ENCODE results near the gene FAM171A2. TPM values are rescaled to one million over a fixed set of nuclear protein-coding genes. Genes with fewer than 3 reads are reported as not detected.
A peak's percentile ranks its signal among the peaks of the same experiment; 100 is the strongest.

FAM171A2 gene
- total RNA-seq, 1 experiment from 2014 or later, result 27.5 TPM

DNA sequence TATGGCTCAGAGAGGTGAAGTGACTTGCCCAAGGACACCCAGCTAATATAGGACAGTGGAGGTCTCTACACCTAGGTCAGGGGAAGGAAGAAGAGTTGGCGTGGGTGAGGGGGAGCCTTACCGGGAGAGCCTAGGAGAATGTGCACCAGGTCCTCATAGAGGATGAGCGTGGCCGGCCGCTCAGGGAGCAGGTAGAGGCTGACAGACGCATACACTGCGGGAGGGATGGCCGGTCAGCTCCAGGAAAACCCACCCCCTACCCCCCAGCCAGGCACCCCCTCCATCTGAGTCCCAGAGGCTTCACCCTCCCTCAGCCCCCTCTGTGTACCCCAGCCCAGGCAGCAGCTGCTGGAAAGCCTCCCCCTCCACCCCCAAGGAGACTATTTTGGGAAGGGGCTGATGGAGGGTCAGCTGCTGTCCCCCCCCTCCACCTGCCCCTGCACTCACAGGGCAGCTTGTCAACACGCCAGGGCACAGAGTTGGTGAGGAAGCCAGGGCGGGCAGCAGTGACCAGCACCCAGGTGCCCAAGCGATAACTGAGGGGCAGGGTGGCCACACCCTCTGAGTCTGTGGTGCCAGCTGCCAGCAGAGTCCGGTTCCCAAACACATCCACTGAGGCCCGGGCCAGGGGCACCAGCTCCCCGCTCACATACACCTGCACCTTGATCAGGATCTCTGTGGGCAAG is 4.1 kb downstream of the FAM171A2 start:
- Histone ChIP-seq H3K14ac (ENCODE audit: insufficient read depth, low read length) (no peak overlapping the region), H3K18ac (ENCODE audit: insufficient read length, low read depth, low read length) (no peak overlapping the region), H2BK12ac (ENCODE audit: insufficient read length, low read depth, low read length) (no peak overlapping the region), H2BK5ac (ENCODE audit: insufficient read length, low read length) (no peak overlapping the region), H3K4me1 (ENCODE audit: insufficient read depth, low read length) (peaks cover 12% of the 10 kb centered on the region), H3K27ac (ENCODE audit: insufficient read length, low read depth, low read length) (no peak overlapping the region), H3K4me2 (ENCODE audit: insufficient read depth, insufficient read length, low read length) (no peak overlapping the region), H2AK5ac (ENCODE audit: insufficient read length, low read length) (no peak overlapping the region), H4K20me1 (ENCODE audit: control insufficient read depth, insufficient read depth, insufficient read length) (no peaks in the 10 kb centered on the region), H3K4ac (ENCODE audit: low read depth, low read length) (no peak overlapping the region), H3K79me1 (ENCODE audit: insufficient read depth, low read depth, low read length, poor library complexity, severe bottlenecking) (no peaks in the 10 kb centered on the region), H2AFZ (ENCODE audit: low read length) (no peak overlapping the region), H3K23me2 (ENCODE audit: insufficient read length, low read depth, low read length, poor library complexity, severe bottlenecking) (peaks cover 13% of the 10 kb centered on the region), H3T11ph (ENCODE audit: low read length) (no peak overlapping the region), H2BK15ac (ENCODE audit: low read depth, low read length) (no peak overlapping the region), H2BK20ac (ENCODE audit: low read depth, low read length, poor library complexity, severe bottlenecking) (no peak overlapping the region), H3K23ac (ENCODE audit: insufficient read length, low read depth, low read length) (no peak overlapping the region), H4K5ac (ENCODE audit: insufficient read length, low read depth, low read length) (no peak overlapping the region), H3K56ac (ENCODE audit: insufficient read length, low read depth, low read length) (no peak overlapping the region), H2BK120ac (ENCODE audit: low read depth, low read length, poor library complexity, severe bottlenecking) (no peak overlapping the region), H3K27me3 (ENCODE audit: insufficient read depth, low read length) (no peaks in the 10 kb centered on the region), H3K9ac (ENCODE audit: extremely low read depth, insufficient read length, low read length) (no peak overlapping the region), H4K8ac (replicated peaks; ENCODE audit: insufficient read length, low read depth, low read length) (no peak overlapping the region), H3K9me3 (ENCODE audit: control insufficient read depth, low read depth, low read length) (no peaks in the 10 kb centered on the region), H3K79me2 (ENCODE audit: insufficient read depth, low read length) (no peaks in the 10 kb centered on the region), H4K91ac (ENCODE audit: insufficient read length, low read depth, low read length) (no peak overlapping the region)
- TF ChIP-seq, protein P1, sequence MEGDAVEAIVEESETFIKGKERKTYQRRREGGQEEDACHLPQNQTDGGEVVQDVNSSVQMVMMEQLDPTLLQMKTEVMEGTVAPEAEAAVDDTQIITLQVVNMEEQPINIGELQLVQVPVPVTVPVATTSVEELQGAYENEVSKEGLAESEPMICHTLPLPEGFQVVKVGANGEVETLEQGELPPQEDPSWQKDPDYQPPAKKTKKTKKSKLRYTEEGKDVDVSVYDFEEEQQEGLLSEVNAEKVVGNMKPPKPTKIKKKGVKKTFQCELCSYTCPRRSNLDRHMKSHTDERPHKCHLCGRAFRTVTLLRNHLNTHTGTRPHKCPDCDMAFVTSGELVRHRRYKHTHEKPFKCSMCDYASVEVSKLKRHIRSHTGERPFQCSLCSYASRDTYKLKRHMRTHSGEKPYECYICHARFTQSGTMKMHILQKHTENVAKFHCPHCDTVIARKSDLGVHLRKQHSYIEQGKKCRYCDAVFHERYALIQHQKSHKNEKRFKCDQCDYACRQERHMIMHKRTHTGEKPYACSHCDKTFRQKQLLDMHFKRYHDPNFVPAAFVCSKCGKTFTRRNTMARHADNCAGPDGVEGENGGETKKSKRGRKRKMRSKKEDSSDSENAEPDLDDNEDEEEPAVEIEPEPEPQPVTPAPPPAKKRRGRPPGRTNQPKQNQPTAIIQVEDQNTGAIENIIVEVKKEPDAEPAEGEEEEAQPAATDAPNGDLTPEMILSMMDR (conservative IDR thresholded peaks at IDR 0.05), result no peak
- H3K27ac Mint-ChIP-seq, result peak overlapping the region in 1 of 3 experiments; percentile 49; a peak in 1 of 7 replicates
- H3K4me3 Mint-ChIP-seq, result no peak overlapping the region
- H3K36me3 Mint-ChIP-seq (ENCODE audit: insufficient read depth in 1 of 3, low read depth in 3 of 3), result peaks cover 0 to 15% (median 9%) of the 10 kb centered on the region in 3 experiments; a peak in 5 of 7 replicates
- peaks cover 22 to 36% of the 10 kb centered on the region in 2 experiments for H3K4me1 Mint-ChIP-seq
- WGBS (ENCODE audit: extremely low coverage, insufficient read length, low lambda C conversion rate), result no CpG with 5 or more reads among the region's 14 CpGs
- no peaks in the 10 kb centered on the region for H3K9me3 Mint-ChIP-seq
- H3K27me3 Mint-ChIP-seq (ENCODE audit: low read depth), result peaks cover 8% of the 10 kb centered on the region
- DNase-seq, result no peak

Measured in H9 (cell line).